PC-3 (cell line): ENCODE results near the gene TRAPPC3L.

ENCODE experiments used
- CTCF ChIP-seq: fragments of 300-600 bp; sonication (generic); conservative IDR thresholded peaks from 2 replicates; pipeline ENCODE4 v1.5.1; 2017; ENCODE audit warnings: antibody characterized with exemption, low read depth, mild to moderate bottlenecking, low read length
- EZH2 ChIP-seq: fragments of 300-600 bp; sonication (generic); IDR thresholded peaks from one replicate; pipeline ENCODE4 v1.6.1; 2017; ENCODE audit warnings: antibody characterized with exemption, mild to moderate bottlenecking, low read length; ENCODE audit not compliant: unreplicated experiment
- EZH2phosphoT487 ChIP-seq: fragments of 300-600 bp; sonication (generic); IDR thresholded peaks from 2 replicates; pipeline ENCODE4 v1.6.1; 2018; ENCODE audit warnings: mild to moderate bottlenecking, antibody characterized with exemption, low read length, borderline replicate concordance

GRCh38 chr6:116524236-116524635, 21.2 kb downstream of the TRAPPC3L start:
- TF ChIP-seq CTCF (no peak), EZH2 (no peak), EZH2phosphoT487 (no peak)
